ENCODE measurements around the gene NOVA2. TPM values are rescaled to one million over a fixed set of nuclear protein-coding genes. Genes with fewer than 3 reads are reported as not detected.
A peak's percentile ranks its signal among the peaks of the same experiment; 100 is the strongest.

The NOVA2 gene
- total RNA-seq, 2 experiments from 2014 or later, result not detected

DNA sequence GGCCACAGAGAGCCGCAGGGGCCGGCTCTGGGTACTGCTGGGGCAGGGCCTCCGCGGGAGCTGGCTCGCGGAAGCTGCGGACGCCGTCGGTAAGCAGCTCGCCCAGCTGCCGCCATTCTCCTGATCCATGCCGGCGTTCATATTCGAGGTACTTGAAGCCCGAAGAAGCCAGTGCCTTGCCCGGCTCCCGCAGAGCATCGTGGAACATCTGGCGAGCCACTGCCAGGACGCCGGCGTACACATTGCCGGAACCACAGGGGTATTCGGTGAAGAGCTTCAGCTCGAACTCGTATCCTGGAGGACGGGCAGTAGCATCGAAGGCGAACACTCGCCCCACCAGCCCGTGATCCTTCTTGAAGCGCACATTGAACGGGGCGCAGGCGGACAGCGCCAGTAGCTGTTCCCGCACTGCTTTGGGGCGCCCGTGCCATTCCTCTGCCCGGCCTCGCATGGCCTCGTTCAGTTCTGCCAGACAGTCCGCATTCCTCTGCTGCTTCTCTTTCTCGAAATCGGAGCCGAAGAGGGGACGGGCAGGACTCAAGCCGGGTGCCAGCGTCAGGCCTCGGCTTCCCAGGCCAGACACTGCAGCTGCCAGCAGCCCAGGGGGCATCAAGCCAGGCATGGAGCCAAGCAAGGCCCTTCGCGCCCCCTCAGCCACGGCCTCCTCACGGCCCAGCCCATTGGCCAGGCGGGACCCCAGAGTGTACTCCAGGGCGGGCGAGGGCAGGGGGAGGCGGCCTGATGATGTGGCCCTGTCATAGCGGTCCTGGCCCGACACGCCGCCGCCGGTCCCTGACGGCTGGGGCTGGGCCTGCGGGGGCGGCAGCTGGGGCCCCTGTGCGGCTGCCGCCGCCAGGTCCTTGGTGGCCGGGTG lies 88.7 kb downstream of the NOVA2 start:
- ChIA-PET CTCF (interaction anchor here (2.9 kb wide), 1 partner anchor 21 kb away, joined by 12 read pairs; the partner anchor contains the start of genes FOXA3 and SYMPK), POLR2A (interaction anchor here (0.7 to 2.8 kb wide), 4 partner anchors 17 to 116 kb away, joined by 3 to 44 read pairs (median 29); partner anchors contain the start of genes FOXA3, MYPOP, SIX5 and SYMPK)
- Mint-ChIP-seq H3K4me1 (ENCODE audit: low read depth) (peaks cover 34% of the 10 kb centered on the region), H3K4me3 (peak overlapping the region; percentile 45), H3K9me3 (no peaks in the 10 kb centered on the region), H3K36me3 (ENCODE audit: low read depth) (peaks cover 18% of the 10 kb centered on the region), H3K27me3 (no peaks in the 10 kb centered on the region), H3K27ac (no peak overlapping the region)
- H3K27me3 ChIP-seq (ENCODE audit: control insufficient read depth in 1 of 2, insufficient read depth in 2 of 2, low read length in 2 of 2), result no peaks in the 10 kb centered on the region
- H3K36me3 ChIP-seq (ENCODE audit: insufficient read depth, low read length), result peaks cover 5% of the 10 kb centered on the region
- no peak for DNase-seq
- H3K4me1 ChIP-seq (ENCODE audit: insufficient read depth, low read length), result peaks cover 46% of the 10 kb centered on the region
- TF ChIP-seq, protein P1, sequence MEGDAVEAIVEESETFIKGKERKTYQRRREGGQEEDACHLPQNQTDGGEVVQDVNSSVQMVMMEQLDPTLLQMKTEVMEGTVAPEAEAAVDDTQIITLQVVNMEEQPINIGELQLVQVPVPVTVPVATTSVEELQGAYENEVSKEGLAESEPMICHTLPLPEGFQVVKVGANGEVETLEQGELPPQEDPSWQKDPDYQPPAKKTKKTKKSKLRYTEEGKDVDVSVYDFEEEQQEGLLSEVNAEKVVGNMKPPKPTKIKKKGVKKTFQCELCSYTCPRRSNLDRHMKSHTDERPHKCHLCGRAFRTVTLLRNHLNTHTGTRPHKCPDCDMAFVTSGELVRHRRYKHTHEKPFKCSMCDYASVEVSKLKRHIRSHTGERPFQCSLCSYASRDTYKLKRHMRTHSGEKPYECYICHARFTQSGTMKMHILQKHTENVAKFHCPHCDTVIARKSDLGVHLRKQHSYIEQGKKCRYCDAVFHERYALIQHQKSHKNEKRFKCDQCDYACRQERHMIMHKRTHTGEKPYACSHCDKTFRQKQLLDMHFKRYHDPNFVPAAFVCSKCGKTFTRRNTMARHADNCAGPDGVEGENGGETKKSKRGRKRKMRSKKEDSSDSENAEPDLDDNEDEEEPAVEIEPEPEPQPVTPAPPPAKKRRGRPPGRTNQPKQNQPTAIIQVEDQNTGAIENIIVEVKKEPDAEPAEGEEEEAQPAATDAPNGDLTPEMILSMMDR (IDR thresholded peaks at IDR 0.05), result no peak
- peak overlapping the region in 1 of 2 donors; percentile 82 for H3K27ac ChIP-seq (ENCODE audit: low read depth in 1 of 2, low read length in 2 of 2)
- peak overlapping the region; percentile 78 for H3K4me3 ChIP-seq (ENCODE audit: low read length)
- ATAC-seq (ENCODE audit: poor library complexity), result no peak
- H3K9me3 ChIP-seq (ENCODE audit: control insufficient read depth in 1 of 2, insufficient read depth in 1 of 2, low read length in 2 of 2), result no peaks in the 10 kb centered on the region
- intact Hi-C loops (cut with DNase I, micrococcal nuclease), result loop anchor here (5.0 kb wide), 3 partner anchors 112 to 1597 kb away; partner anchors contain the start of genes CCDC61 (in 1 of the 2), FBXO46 (in 1 of the 2), KPTN (in 1 of the 2) and MEIOSIN (in 1 of the 2)

DNA sequence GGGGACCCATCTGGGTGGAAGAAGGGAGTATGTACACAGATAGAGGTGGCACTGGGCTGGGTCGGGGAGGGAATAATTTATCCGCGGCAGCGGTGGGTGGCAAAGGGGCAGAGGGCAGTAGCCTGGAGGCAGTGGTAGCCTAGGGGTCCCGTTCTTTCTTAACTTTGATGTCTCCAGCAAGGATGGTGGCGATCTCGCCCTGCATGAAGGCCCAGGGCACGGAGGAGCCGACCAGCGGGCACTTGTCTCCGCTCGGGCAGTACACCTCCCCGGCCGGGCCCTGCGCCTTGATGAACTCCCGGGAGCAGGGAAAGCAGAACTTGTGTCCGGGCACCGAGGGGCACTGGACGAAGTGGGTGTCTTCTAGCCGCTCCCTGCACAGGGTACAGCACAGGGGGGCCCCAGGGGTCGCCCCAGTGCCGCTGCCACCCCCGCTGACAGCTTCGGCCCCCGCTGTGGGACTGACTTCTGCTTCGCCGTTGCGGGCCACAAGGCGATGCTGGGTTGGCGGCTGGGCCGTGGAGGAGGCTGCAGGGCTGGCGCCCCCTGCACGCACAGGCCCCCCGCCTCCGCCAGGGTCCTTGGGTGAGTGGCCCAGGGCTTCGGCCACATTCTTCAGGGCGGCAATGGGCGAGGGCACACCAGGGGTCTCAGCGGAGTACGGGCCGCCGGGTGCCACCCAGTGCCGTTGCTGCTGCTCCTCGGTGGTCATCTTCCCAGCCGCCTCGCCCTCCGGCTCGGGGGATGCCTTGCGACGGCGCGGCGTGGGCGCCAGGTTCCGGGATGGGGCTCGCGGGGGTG lies 89.6 kb downstream of the NOVA2 start:
- TF ChIP-seq, protein P1 (IDR thresholded peaks at IDR 0.05), result no peak
- DNase-seq (peak in 2 of 14 experiments; percentile 18 to 53), ATAC-seq (ENCODE audit: poor library complexity) (no peak)
- H3K27ac Mint-ChIP-seq, result peak overlapping the region; percentile 77
- peak overlapping the region; percentile 84 for H3K4me3 Mint-ChIP-seq
- Histone ChIP-seq H3K9me3 (ENCODE audit: control insufficient read depth in 1 of 2, insufficient read depth in 1 of 2, low read length in 2 of 2) (no peaks in the 10 kb centered on the region), H3K27me3 (ENCODE audit: control insufficient read depth in 1 of 2, insufficient read depth in 2 of 2, low read length in 2 of 2) (no peaks in the 10 kb centered on the region), H3K4me3 (ENCODE audit: low read length) (no peak overlapping the region), H3K27ac (ENCODE audit: low read depth in 1 of 2, low read length in 2 of 2) (peak overlapping the region in 1 of 2 donors; percentile 2), H3K4me1 (ENCODE audit: insufficient read depth, low read length) (peaks cover 46% of the 10 kb centered on the region), H3K36me3 (ENCODE audit: insufficient read depth, low read length) (peaks cover 5% of the 10 kb centered on the region)
- peaks cover 18% of the 10 kb centered on the region for H3K36me3 Mint-ChIP-seq (ENCODE audit: low read depth)
- peaks cover 34% of the 10 kb centered on the region for H3K4me1 Mint-ChIP-seq (ENCODE audit: low read depth)
- no peaks in the 10 kb centered on the region for H3K9me3 Mint-ChIP-seq
- ChIA-PET CTCF (interaction anchor here (2.9 kb wide), 1 partner anchor 21 kb away, joined by 12 read pairs; the partner anchor contains the start of genes FOXA3 and SYMPK), POLR2A (interaction anchor here (0.6 to 2.7 kb wide), 2 partner anchors 19 to 20 kb away, joined by 3 to 37 read pairs; partner anchors contain the start of genes FOXA3 and SYMPK)
- no peaks in the 10 kb centered on the region for H3K27me3 Mint-ChIP-seq
- intact Hi-C loops (cut with DNase I, micrococcal nuclease), result loop anchor here (1.0 to 2.0 kb wide), 3 partner anchors 67 to 114 kb away; no protein-coding TSS in a partner anchor

Small RNA genes within 50 kb of the gene (microRNA-seq; reads per million reads assigned to microRNA genes)
- 259 reads per million, percentile 75 among the genes with 10 or more reads in this experiment for gene MIR769 (ENCODE audit: borderline microRNAs expressed, borderline replicate concordance)

Other genes with a start within 250 kb of the NOVA2 start
- 10 to 100 TPM; 17.2 to 17.5 TPM for gene FBXO46, start 243.0 kb downstream of the NOVA2 start, total RNA-seq
- not detected for gene MEIOSIN, start 240.4 kb downstream of the NOVA2 start, total RNA-seq
- gene SIX5, start 204.6 kb downstream of the NOVA2 start, total RNA-seq, result under 1 TPM; 0.58 to 0.59 TPM
- 10 to 100 TPM; 24.0 to 24.9 TPM for gene DMPK, start 191.4 kb downstream of the NOVA2 start, total RNA-seq
- gene DMWD, start 181.0 kb downstream of the NOVA2 start, total RNA-seq, result 10 to 100 TPM; 28.6 to 31.5 TPM
- gene RSPH6A, start 158.6 kb downstream of the NOVA2 start, total RNA-seq, result under 1 TPM; 0.17 to 0.25 TPM
- 10 to 100 TPM; 63.3 to 65.0 TPM for gene SYMPK, start 110.7 kb downstream of the NOVA2 start, total RNA-seq
- gene FOXA3, start 109.5 kb downstream of the NOVA2 start, total RNA-seq, result not detected
- 10 to 100 TPM; 21.0 to 21.6 TPM for gene IRF2BP1, start 87.7 kb downstream of the NOVA2 start, total RNA-seq
- 1 to 10 TPM; 4.1 to 4.7 TPM for gene MYPOP, start 71.3 kb downstream of the NOVA2 start, total RNA-seq
- gene NANOS2, start 59.1 kb downstream of the NOVA2 start, total RNA-seq, result not detected
- 1 to 10 TPM; 4.9 to 6.6 TPM for gene CCDC61, start 21.6 kb upstream of the NOVA2 start, total RNA-seq
- gene PGLYRP1, start 49.2 kb upstream of the NOVA2 start, total RNA-seq, result not detected
- not detected for gene IGFL4, start 67.1 kb upstream of the NOVA2 start, total RNA-seq
- gene IGFL3, start 150.8 kb upstream of the NOVA2 start, total RNA-seq, result not detected
- not detected for gene IGFL2, start 174.4 kb upstream of the NOVA2 start, total RNA-seq

Measured in CD4-positive, alpha-beta T cell (primary cell).